Stimulated activated CD8-positive, alpha-beta memory T cell treated with anti-CD3 and anti-CD28 coated beads, Interleukin-12 subunit alpha, Interleukin-12 subunit beta, amount 100 ng/mL, for 24 hours (primary cell): ENCODE results near the gene SIGLEC11.
"Not testable (repeated sequence)": the region's sequence is repeated elsewhere in the genome, so short reads cannot be mapped to it uniquely, and the experiment has no call there.

Experiments used
- DNase-seq: peaks from one replicate; pipeline ENCODE4 v3.0.0-alpha.2; 2020; ENCODE audit errors: extremely low read depth

Gene SIGLEC11

GRCh38 chr19:49951806-49952478, 9.0 kb downstream of the SIGLEC11 start:
- no peak for DNase-seq

GRCh38 chr19:49950956-49951526, 9.9 kb downstream of the SIGLEC11 start:
- no peak for DNase-seq

- no peak for DNase-seq
These were observed 10.4 kb downstream of the SIGLEC11 start for GRCh38 chr19:49950590-49950948.

- no peak for DNase-seq
These were observed 11.0 kb downstream of the SIGLEC11 start for GRCh38 chr19:49949742-49950589.

GRCh38 chr19:49946415-49946814, 14.6 kb downstream of the SIGLEC11 start:
- no peak for DNase-seq

GRCh38 chr19:49944567-49944966, 16.4 kb downstream of the SIGLEC11 start:
- DNase-seq = not testable (repeated sequence)

GRCh38 chr19:49940482-49940791, 20.5 kb downstream of the SIGLEC11 start:
- DNase-seq = no peak

GRCh38 chr19:49939721-49940481, 21.1 kb downstream of the SIGLEC11 start:
- DNase-seq = no peak

- no peak for DNase-seq
These were observed 22.3 kb downstream of the SIGLEC11 start for GRCh38 chr19:49938662-49939061.

GRCh38 chr19:49937750-49938381, 23.1 kb downstream of the SIGLEC11 start:
- peak; percentile 58 for DNase-seq

- no peak for DNase-seq
These were observed 24.4 kb downstream of the SIGLEC11 start for GRCh38 chr19:49936549-49936948.

GRCh38 chr19:49933643-49934042, 27.3 kb downstream of the SIGLEC11 start:
- DNase-seq = no peak

GRCh38 chr19:49932731-49933131, 28.2 kb downstream of the SIGLEC11 start:
- no peak for DNase-seq

GRCh38 chr19:49932041-49932451, 28.9 kb downstream of the SIGLEC11 start:
- no peak for DNase-seq

- no peak for DNase-seq
These were observed 29.5 kb downstream of the SIGLEC11 start for GRCh38 chr19:49931293-49932040.

GRCh38 chr19:49930483-49931011, 30.4 kb downstream of the SIGLEC11 start:
- DNase-seq = no peak

GRCh38 chr19:49929611-49930482, 31.1 kb downstream of the SIGLEC11 start:
- DNase-seq = peak; percentile 79

GRCh38 chr19:49929121-49929610, 31.8 kb downstream of the SIGLEC11 start, which contains the start of the genes ATF5 and NUP62:
TSS of gene ATF5 (plus strand) at chr19:49929205. CDS start at chr19:49930851, 1,646 bp downstream.
TSS of gene NUP62 (minus strand) at chr19:49929504. CDS start at chr19:49909807, 19,697 bp downstream.
- DNase-seq = peak; percentile 87

GRCh38 chr19:49927526-49928264, 33.3 kb downstream of the SIGLEC11 start:
- DNase-seq = no peak
